Fibroblast of skin of left quadriceps (primary cell): ENCODE results near the gene RXFP3.
"Not testable (repeated sequence)": the region's sequence is repeated elsewhere in the genome, so short reads cannot be mapped to it uniquely, and the experiment has no call there.

Experiments
- DNase-seq, 2 experiments: peaks; one replicate each; pipeline ENCODE4 v3.0.0-alpha.2; 2013; ENCODE audit warnings: low read depth in 2 of 2

Gene RXFP3

DNA sequence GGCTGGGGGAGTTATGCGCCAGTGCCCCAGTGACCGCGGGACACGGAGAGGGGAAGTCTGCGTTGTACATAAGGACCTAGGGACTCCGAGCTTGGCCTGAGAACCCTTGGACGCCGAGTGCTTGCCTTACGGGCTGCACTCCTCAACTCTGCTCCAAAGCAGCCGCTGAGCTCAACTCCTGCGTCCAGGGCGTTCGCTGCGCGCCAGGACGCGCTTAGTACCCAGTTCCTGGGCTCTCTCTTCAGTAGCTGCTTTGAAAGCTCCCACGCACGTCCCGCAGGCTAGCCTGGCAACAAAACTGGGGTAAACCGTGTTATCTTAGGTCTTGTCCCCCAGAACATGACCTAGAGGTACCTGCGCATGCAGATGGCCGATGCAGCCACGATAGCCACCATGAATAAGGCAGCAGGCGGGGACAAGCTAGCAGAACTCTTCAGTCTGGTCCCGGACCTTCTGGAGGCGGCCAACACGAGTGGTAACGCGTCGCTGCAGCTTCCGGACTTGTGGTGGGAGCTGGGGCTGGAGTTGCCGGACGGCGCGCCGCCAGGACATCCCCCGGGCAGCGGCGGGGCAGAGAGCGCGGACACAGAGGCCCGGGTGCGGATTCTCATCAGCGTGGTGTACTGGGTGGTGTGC is at the start of gene RXFP3:
Gene RXFP3 (plus strand): TSS at position 6 of the 636 bp plus-strand sequence. CDS start 355 bp downstream, at position 361.
- DNase-seq: no peak

DNA sequence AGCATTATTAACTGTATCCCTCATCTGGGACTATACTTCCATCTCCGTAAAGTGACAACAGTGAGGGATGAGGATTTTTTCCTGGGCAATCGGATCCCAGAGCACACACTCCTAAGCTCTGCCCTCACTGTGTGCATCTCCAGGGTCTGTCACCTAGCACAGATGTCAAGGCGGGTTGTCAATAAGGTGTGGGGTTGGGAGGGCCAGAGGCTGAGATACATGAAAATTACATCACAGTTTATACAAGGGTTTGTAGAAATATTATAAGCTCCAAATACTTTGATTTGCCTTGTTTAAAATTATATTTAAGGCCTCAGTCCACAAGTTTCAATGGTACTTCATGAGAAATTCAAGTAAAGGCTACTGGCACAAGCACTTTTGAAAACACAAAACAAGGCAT is 48.9 kb upstream of the RXFP3 start:
- DNase-seq: no peak

GRCh38 chr5:33888587-33888986 is 47.6 kb upstream of the RXFP3 start:
- peak; percentile 28 to 34 for DNase-seq

DNA sequence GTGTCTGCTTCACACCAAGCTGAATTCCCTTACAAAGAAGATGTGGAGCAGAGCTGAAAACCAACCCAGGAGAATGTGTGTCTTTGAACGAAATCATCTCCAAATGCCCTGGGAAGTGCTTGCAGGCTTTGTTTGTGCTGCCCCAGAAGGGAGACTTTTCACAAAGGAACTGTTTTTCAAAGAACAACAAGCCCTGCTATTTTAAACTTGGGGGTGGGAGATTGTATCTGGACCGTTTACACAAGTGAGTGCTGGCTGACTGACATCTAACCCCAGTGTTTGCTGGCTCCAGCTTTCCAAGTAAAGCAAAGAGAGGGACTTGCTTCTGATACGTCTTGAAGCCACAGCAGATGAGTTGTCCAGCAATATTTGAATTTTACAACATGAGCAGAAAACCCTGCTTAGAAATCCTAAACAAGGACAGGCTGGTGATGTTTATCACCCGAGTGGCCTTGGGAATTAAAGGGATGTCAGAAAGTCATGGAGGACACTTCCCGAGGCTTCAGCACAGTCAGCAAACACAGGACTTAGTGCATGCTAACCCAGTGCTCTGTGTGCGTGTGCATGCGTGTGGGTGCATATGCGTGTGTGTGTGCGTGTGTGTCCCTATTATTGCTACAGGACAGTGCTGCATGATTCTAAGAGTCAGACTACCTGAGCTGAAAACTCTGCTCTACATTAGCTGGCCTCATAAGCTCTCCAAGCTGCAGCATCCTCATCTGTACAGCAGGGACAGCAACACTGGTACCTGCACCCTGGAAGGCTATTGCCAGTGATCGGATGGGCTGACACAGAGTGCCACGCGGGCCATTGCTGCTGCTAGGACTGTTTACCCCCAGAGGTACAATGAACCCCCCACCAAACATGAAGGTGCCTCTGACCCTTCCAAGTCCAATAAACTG is 45.8 kb upstream of the RXFP3 start:
- no peak for DNase-seq

DNA sequence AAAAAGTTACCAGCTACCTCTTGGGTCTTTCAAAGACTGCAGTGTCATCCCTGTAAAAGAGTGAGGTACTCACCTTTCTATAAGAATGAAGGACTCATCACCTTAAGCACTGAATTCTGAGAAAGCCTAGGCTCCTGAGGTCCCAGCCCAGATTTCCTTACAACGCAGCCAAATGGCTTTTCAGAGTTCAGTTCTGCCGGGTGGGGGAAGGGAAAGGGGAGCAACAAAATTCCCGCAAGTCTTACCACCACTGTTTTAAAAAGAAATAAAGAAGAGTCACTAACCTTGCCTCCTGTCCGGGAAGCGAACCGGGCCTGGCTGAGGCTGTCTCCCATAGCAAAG is 44.8 kb upstream of the RXFP3 start:
- DNase-seq: no peak

- peak; percentile 34 to 36 for DNase-seq
These were observed 44.2 kb upstream of the RXFP3 start, which contains the start of gene ADAMTS12 for GRCh38 chr5:33891788-33892619. Gene ADAMTS12, minus strand, starts transcription at chr5:33891990. Its CDS starts 134 bp downstream, at chr5:33891856.

DNA sequence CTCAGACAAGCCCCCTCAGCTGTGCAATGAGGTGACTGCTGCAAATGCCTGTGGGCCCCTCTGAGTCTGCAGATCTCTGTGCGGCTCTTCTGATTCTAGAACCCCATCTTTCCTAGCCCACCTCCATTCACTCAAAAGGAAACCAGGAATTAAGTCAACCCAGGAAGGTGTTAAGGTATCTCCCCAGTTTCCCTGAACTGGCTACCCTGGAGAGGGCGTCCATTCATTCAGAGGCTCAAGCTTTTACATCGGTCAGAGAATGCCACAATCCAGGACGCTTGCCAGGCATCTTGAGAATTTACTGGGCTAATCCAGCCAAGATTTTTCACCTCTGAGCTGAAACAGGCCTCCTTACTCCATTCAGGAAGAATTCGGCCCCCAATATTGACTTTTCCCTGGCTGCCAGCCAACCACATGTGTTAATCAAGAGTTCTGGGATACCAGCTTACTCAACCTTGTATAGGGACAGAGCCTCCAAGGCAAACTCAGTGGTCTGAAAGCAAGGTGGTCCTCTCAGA is 43.5 kb upstream of the RXFP3 start:
- peak; percentile 95 for DNase-seq

DNA sequence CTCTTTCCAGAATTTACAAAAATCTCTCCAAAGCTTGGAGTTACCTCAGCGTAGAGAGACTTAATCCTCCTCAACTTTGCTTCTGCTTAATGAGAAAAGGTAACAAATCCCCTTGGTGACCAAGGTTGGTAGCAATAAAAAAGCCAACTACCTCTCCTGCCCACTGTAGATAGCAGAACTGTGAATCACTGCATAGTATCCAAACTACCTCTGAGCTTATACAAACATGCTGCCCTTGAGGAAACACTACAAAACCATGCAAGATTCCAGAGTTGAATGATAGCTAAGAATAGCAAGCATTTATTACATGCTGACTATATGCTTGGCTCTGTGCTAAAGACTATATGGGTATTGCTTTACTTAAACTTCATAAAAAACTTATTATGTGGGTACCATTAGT is 41.6 kb upstream of the RXFP3 start:
- DNase-seq: peak; percentile 29 to 31

GRCh38 chr5:33901156-33901555 is 35.0 kb upstream of the RXFP3 start:
- peak; percentile 68 to 71 for DNase-seq

GRCh38 chr5:33903118-33903517 is 33.1 kb upstream of the RXFP3 start:
- no peak for DNase-seq

- no peak for DNase-seq
These were observed 30.8 kb upstream of the RXFP3 start for GRCh38 chr5:33905381-33905780.

DNA sequence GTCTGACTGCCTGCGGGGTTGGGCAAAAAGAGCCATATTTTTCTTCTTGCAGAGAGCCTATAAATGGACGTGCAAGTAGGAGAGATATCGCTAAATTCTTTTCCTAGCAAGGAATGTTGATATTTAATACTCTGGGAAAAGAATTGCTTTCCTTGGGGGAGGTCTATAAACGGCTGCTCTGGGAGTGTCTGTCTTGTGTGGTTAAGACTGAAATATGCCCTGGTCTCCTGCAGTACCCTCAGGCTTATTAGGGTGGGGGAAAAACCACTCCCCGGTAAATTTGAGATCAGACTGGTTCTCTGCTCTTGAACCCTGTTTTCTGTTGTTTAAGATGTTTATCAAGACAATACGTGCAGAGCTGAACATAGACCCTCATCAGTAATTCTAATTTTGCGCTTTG is 29.9 kb upstream of the RXFP3 start:
- DNase-seq: not testable (repeated sequence)

DNA sequence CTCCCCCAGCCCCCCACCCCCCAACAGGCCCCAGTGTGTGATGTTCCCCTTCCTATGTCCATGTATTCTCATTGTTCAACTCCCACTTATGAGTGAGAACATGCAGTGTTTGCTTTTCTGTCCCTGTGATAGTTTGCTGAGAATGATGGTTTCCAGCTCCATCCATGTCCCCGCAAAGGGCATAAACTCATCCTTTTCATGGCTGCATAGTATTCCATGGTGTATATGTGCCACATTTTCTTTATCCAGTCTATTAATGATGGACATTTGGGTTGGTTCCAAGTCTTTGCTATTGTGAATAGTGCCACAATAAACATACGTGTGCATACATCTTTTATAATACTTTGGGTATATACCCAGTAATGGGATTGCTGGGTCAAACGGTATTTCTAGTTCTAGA is 21.3 kb upstream of the RXFP3 start:
- DNase-seq: not testable (repeated sequence)

- DNase-seq: no peak
These were observed 15.2 kb upstream of the RXFP3 start for GRCh38 chr5:33921002-33921401.

GRCh38 chr5:33925278-33925677 is 10.9 kb upstream of the RXFP3 start:
- no peak for DNase-seq

DNA sequence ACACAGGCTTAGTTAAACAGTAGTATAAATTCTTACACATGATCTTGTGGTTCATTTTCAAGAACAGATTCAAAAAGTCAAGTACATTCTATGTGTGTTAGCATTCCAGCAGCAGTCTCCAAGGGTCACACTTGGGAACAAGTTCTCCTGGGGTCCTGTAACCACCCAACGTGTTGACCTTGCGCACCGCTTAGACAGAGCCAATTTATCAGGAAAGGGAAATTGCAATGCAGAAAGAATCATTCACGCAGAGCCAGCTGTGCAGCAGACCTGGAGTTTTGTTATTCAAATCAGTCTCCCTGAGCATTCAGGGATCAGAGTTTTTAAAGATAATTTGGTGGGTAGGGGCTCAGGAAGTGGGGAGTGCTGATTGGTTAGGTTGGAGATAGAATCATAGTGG is 8.5 kb upstream of the RXFP3 start:
- no peak for DNase-seq

- DNase-seq: no peak
These were observed 7.9 kb upstream of the RXFP3 start for GRCh38 chr5:33928283-33928682.

DNA sequence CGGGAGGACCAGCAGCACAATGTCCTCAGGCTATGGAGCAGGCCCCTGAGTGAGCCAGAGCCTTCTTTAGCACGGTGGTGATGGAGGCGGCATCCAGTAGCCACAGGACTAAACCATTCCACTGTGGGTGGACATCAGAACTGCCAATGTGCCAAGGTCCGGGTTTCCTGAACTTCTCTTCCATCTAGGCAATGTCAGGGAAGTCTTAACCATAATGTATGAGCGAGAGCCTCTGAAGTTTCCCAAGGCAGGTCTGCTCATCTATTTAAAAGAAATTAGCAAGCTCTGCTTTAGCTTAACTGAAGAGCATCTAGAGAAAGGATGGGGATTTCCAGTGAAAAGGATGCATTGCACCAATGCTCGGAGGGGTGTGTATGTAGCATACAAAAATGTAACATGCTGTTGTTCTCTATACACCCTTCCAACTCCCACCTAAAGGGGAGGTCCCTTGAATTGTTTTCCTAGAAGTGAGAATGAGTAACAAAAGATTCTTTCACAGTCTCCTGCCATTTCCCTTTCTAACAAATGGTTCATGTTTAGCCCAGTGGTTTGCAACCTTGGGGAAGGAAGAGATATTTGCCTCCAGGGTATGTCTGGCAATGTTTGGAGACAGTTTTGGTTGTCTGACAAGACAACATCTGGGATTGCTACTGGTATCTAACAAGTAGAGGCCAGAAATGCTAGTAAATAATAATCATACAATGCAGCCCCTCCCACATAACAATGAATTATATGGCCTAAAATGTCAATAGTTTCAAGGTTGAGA is 6.1 kb upstream of the RXFP3 start:
- DNase-seq: no peak

- no peak for DNase-seq
These were observed 5.0 kb upstream of the RXFP3 start for GRCh38 chr5:33931136-33931535.

- DNase-seq: no peak
These were observed 2.4 kb upstream of the RXFP3 start for GRCh38 chr5:33933723-33934169.

DNA sequence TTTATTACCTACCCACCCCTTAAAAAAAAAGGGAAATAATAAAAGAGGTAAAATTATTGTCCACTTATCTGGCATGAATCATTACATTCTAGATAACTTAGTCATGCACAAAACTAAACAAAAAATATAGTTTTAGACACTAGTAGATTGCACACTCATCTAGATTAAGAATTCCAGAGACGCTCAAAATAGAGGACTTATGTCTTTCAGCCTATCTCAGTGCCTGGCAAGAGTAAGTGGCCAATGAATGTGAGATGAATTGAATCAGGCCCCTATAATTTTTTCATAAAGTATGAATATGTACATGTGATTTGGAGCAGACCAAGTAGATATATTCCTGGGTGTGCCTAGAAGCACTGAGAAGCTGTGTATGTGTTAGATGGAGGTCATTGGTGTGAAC is 2.0 kb upstream of the RXFP3 start:
- DNase-seq: peak in 1 of 2 experiments; percentile 9
